HCT116 (cell line): ENCODE data around the gene ATG2B. TPM values are rescaled to one million over a fixed set of nuclear protein-coding genes. Genes with fewer than 3 reads are reported as not detected.

Experiments used
- ATAC-seq: fragments of 200-7000 bp; cut with Tn5 transposase; 2 replicates; pipeline ENCODE4 v1.9.1; 2020; ENCODE audit warnings: mild to moderate bottlenecking, moderate library complexity
- BruUV-seq: library from RNA; stranded (reverse); fragments of 400-500 nt; replicated peaks from 2 replicates; lab custom pipeline; 2021; lab: Mats Ljungman, UMichigan
- CTCF ChIA-PET: fragments of 300-600 bp; sonication (Branson Sonifier 250); formaldehyde crosslinking; loops from one replicate; lab custom pipeline; 2021; ENCODE audit warnings: antibody characterized with exemption; lab: Charles Lee
- POLR2A ChIA-PET: fragments of 300-600, 350-600 bp; sonication (Branson Sonifier 250); formaldehyde crosslinking; loops from one replicate; lab custom pipeline; 2021; ENCODE audit warnings: antibody characterized with exemption; lab: Charles Lee
- RAD21 ChIA-PET, 2 experiments: fragments of 300-600 bp; sonication (Branson Sonifier 250); formaldehyde crosslinking; loops; one replicate each; lab custom pipeline; 2023; ENCODE audit warnings: low total read pairs in 2 of 2; ENCODE audit not compliant: uncharacterized antibody in 2 of 2, unreplicated experiment in 2 of 2, low non-redundant PET in 1 of 2; lab: Charles Lee
- DNase-seq: peaks from one replicate; pipeline ENCODE4 v3.0.0-alpha.2; 2010; ENCODE audit warnings: low read depth, low spot score
- H2AFZ ChIP-seq: fragments of 200-600 bp; shearing (Covaris generic), sonication (generic); 2 replicates; pipeline ENCODE4 v1.6.1; 2017; ENCODE audit warnings: low read depth, mixed run types, mixed read lengths, antibody characterized with exemption, low read length; ENCODE audit not compliant: poor library complexity, severe bottlenecking
- H3K27ac ChIP-seq: 2 replicates; pipeline ENCODE4 v1.5.1; 2012; ENCODE audit warnings: low read depth, low read length
- H3K27me3 ChIP-seq: fragments of 200-600 bp; sonication (generic); 2 replicates; pipeline ENCODE4 v1.6.1; 2016; ENCODE audit warnings: mixed run types, low read length, mixed read lengths; ENCODE audit not compliant: insufficient read depth
- H3K36me3 ChIP-seq, 2 experiments: fragments of 200-500 bp in 1 of 2; fragments of 200-600 bp in 1 of 2; sonication (Bioruptor generic) in 1 of 2; sonication (generic) in 1 of 2; 2 replicates each; pipeline versions ENCODE4 v1.5.1 to v1.6.1; 2014 to 2016; ENCODE audit warnings: low read length in 2 of 2, inconsistent platforms in 1 of 2, mixed read lengths in 1 of 2, mixed run types in 1 of 2; ENCODE audit not compliant: insufficient read depth in 2 of 2, control insufficient read depth in 1 of 2
- H3K4me1 ChIP-seq, 2 experiments: fragments of 200-600 bp in 1 of 2; sonication (generic) in 1 of 2; 2 replicates each; pipeline versions ENCODE4 v1.5.1 to v1.6.1; 2012 to 2017; ENCODE audit warnings: low read length in 2 of 2, inconsistent platforms in 1 of 2, mild to moderate bottlenecking in 1 of 2, mixed read lengths in 1 of 2, mixed run types in 1 of 2, moderate library complexity in 1 of 2; ENCODE audit not compliant: insufficient read depth in 2 of 2, control insufficient read depth in 1 of 2
- H3K4me2 ChIP-seq: fragments of 200-600 bp; sonication (generic); 2 replicates; pipeline ENCODE4 v1.6.1; 2017; ENCODE audit warnings: mixed run types, low read length, mixed read lengths
- H3K4me3 ChIP-seq, 2 experiments: fragments of 200-600 bp in 1 of 2; sonication (generic) in 1 of 2; replicated peaks in 1 of 2; 2 replicates each; pipeline ENCODE4 v1.5.1; 2011 to 2016; ENCODE audit warnings: low read length in 2 of 2, control low read depth in 1 of 2, low read depth in 1 of 2, mild to moderate bottlenecking in 1 of 2, mixed read lengths in 1 of 2, mixed run types in 1 of 2
- H3K79me2 ChIP-seq: fragments of 200-600 bp; sonication (generic); 2 replicates; pipeline ENCODE4 v1.6.1; 2017; ENCODE audit warnings: mild to moderate bottlenecking, mixed run types, low read length, moderate library complexity, mixed read lengths; ENCODE audit not compliant: insufficient read depth
- H3K9ac ChIP-seq: fragments of 200-600 bp; sonication (generic); 2 replicates; pipeline ENCODE4 v1.6.1; 2016; ENCODE audit warnings: low read length, mixed read lengths
- H3K9me2 ChIP-seq: fragments of 200-600 bp; sonication (generic), shearing (Covaris generic); 2 replicates; pipeline ENCODE4 v1.6.1; 2017; ENCODE audit warnings: mixed run types, mild to moderate bottlenecking, moderate library complexity; ENCODE audit not compliant: insufficient read depth
- H3K9me3 ChIP-seq, 2 experiments: fragments of 200-500 bp in 1 of 2; fragments of 200-600 bp in 1 of 2; sonication (Bioruptor generic) in 1 of 2; sonication (generic) in 1 of 2; 2 replicates each; pipeline ENCODE4 v1.6.1; 2014 to 2017; ENCODE audit warnings: low read length in 2 of 2, mixed read lengths in 2 of 2, inconsistent platforms in 1 of 2, low read depth in 1 of 2, mild to moderate bottlenecking in 1 of 2, mixed run types in 1 of 2, moderate library complexity in 1 of 2; ENCODE audit not compliant: control insufficient read depth in 1 of 2, insufficient read depth in 1 of 2
- H4K20me1 ChIP-seq: fragments of 200-600 bp; sonication (generic), shearing (Covaris generic); 2 replicates; pipeline ENCODE4 v1.6.1; 2017; ENCODE audit warnings: mixed run types, mild to moderate bottlenecking, moderate library complexity; ENCODE audit not compliant: insufficient read depth
- CEBPB ChIP-seq: IDR thresholded peaks from 2 replicates; pipeline ENCODE4 v1.6.1; 2012; ENCODE audit warnings: low read depth
- CTCF ChIP-seq, 3 experiments: fragments of 200-600 bp in 1 of 3; sonication (generic) in 1 of 3; IDR thresholded peaks in 2 of 3; conservative IDR thresholded peaks in 1 of 3; 2 replicates each; pipeline ENCODE4 v1.5.1; 2012 to 2017; ENCODE audit warnings: low read depth in 2 of 3, low read length in 2 of 3, antibody characterized with exemption in 1 of 3, borderline replicate concordance in 1 of 3, control low read depth in 1 of 3, mild to moderate bottlenecking in 1 of 3, mixed read lengths in 1 of 3, mixed run types in 1 of 3, moderate library complexity in 1 of 3; ENCODE audit not compliant: insufficient read depth in 1 of 3
- EGR1 ChIP-seq: IDR thresholded peaks from 2 replicates; pipeline ENCODE4 v1.6.1; 2012; ENCODE audit warnings: low read depth
- EZH2phosphoT487 ChIP-seq: fragments of 200-600 bp; IDR thresholded peaks from 2 replicates; pipeline ENCODE4 v1.6.1; 2018; ENCODE audit warnings: antibody characterized with exemption, borderline replicate concordance
- FOSL1 ChIP-seq: IDR thresholded peaks from 2 replicates; pipeline ENCODE4 v1.6.1; 2012; ENCODE audit warnings: low read depth
- JUND ChIP-seq: IDR thresholded peaks from 2 replicates; pipeline ENCODE4 v1.6.1; 2012
- MAX ChIP-seq: IDR thresholded peaks from 2 replicates; pipeline ENCODE4 v1.6.1; 2012
- POLR2A ChIP-seq: IDR thresholded peaks from 2 replicates; pipeline ENCODE4 v1.7.0; 2011; ENCODE audit warnings: borderline replicate concordance; ENCODE audit not compliant: insufficient read depth, insufficient read length; ENCODE audit errors: extremely low read depth
- POLR2AphosphoS5 ChIP-seq: IDR thresholded peaks from 2 replicates; pipeline ENCODE4 v1.6.1; 2011; ENCODE audit warnings: mild to moderate bottlenecking, low read depth, low read length, moderate library complexity
- RAD21 ChIP-seq: IDR thresholded peaks from 2 replicates; pipeline ENCODE4 v1.6.1; 2012; ENCODE audit warnings: low read depth, mild to moderate bottlenecking
- SP1 ChIP-seq: IDR thresholded peaks from 2 replicates; pipeline ENCODE4 v1.6.1; 2012; ENCODE audit warnings: low read depth
- TCF7L2 ChIP-seq: IDR thresholded peaks from 2 replicates; pipeline ENCODE4 v1.7.0; 2011; ENCODE audit warnings: borderline replicate concordance, inconsistent platforms; ENCODE audit not compliant: insufficient read depth, insufficient read length; ENCODE audit errors: extremely low read depth
- YY1 ChIP-seq: IDR thresholded peaks from 2 replicates; pipeline ENCODE4 v1.6.1; 2011; ENCODE audit warnings: low read length, low read depth, moderate library complexity, mild to moderate bottlenecking; ENCODE audit not compliant: insufficient replicate concordance; ENCODE audit errors: extremely low read depth
- ZBTB33 ChIP-seq: IDR thresholded peaks from 2 replicates; pipeline ENCODE4 v1.6.1; 2011; ENCODE audit warnings: mild to moderate bottlenecking, low read length, moderate library complexity; ENCODE audit not compliant: insufficient replicate concordance; ENCODE audit errors: extremely low read depth
- ZFX ChIP-seq: fragments of 450-650 bp; IDR thresholded peaks from 2 replicates; pipeline ENCODE4 v1.6.1; 2017
- intact Hi-C: fragments of 100-400 bp; cut with micrococcal nuclease; formaldehyde crosslinking; loops from 2 replicates; pipeline ENCODE4 v1.10.0; 2022
- total RNA-seq: library from RNA; stranded (reverse); gene quantifications from one replicate; pipeline ENCODE4 v1.2.1, GENCODE V29; 2021; ENCODE audit not compliant: unreplicated experiment

Gene ATG2B
- total RNA-seq, 1 experiment from 2014 or later = 6.4 TPM

DNA sequence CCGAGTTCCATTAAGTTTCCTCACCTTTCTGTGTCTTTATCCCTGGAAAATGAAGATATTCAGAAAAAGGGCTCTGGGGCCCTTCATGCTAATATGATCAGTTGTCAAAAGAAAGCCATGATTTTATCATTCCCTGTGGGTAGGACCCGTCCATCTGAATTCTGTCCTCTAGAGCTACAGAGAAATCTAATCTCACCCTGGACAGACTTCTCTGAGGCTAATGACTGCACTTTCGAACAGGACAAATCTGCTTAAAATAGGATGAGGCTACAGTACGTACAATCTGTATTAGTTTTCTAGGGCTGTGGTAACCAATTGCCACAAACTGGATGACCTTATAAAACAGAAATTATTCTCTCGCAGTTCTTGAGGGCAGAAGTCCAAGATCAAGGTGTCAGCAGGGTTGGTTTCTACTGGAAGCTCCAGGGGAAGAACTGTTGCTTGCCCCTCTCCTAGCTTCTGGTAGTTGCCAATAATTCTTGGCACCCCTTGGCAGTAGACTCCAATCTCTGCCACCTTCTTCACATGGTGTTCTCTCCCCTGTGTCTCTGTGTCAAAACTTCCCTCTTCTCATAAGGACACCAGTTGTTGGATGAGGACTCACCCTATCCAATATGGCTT lies 30.0 kb upstream of the ATG2B start (continued):
- no peak for TF ChIP-seq ZFX
- no peak for TF ChIP-seq TCF7L2
- TF ChIP-seq MAX = no peak
- no peak for TF ChIP-seq POLR2A
- TF ChIP-seq JUND = no peak
- TF ChIP-seq EGR1 = no peak
- no peak for TF ChIP-seq RAD21
- no peak for TF ChIP-seq CTCF (IDR thresholded peaks at IDR 0.05 in 2 of 3, conservative IDR thresholded peaks at IDR 0.05 in 1 of 3; ENCODE audit: borderline replicate concordance in 1 of 3, insufficient read depth in 1 of 3, low read depth in 2 of 3, low read length in 2 of 3)
- TF ChIP-seq FOSL1 = no peak
- TF ChIP-seq EZH2phosphoT487 = no peak

DNA sequence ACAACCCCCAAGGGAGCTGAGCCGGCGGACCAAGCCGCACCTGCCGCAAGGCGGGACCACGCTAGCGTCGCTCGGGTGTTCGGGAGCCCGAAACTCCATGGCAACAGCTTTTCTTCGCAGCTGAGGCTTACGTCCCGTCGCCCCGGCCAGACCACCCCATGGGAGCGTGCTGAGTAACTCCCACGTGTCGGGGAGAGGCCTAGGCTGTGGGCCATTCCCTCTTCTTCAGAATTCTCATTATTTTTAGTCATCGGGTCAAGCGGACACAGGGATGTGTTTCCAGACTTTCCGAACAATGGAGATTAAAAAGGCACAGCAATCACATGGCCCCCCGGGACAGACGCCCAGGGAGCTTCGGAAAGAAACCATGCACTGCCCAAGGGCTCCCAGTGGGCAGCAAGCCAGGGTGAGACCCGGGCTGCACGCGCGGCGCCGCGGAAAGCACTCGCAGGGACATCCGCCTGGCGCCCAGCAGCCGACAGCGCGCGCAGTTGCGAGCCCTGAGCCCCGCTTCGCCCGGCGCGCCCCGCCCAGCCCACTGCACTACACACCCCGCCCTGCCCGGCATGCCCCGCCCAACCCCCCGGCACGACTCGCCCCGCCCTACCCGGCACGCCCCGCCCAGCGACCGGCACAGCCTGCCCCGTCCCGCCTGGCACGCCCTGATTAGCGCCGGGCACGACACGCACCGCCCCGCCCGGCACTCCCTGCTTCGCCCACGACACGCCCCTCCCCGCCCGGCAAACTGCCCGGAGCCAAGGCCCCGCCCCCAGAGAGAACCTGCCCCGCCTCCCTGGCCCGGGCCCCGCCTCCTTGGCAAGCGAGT lies 28.4 kb upstream of the ATG2B start:
- Histone ChIP-seq H3K4me1 (peaks cover 7 to 22% of the 10 kb centered on the region in 2 experiments; a peak in 3 of 4 replicates), H3K27ac (peak overlapping the region; percentile 4; the same call in 1 of the 2 replicates), H2AFZ (peak overlapping the region; percentile 83), H3K4me3 (peak overlapping the region; percentile 79 to 97), H3K36me3 (no peaks in the 10 kb centered on the region), H3K9me3 (no peaks in the 10 kb centered on the region), H3K9me2 (no peaks in the 10 kb centered on the region), H4K20me1 (no peaks in the 10 kb centered on the region), H3K4me2 (peak overlapping the region; percentile 100), H3K27me3 (no peaks in the 10 kb centered on the region), H3K9ac (peak overlapping the region; percentile 75), H3K79me2 (no peaks in the 10 kb centered on the region)
- TSS peak; percentile 60 for BruUV-seq
- CTCF ChIA-PET = no interaction called here
- DNase-seq (peak; percentile 85), ATAC-seq (peak; percentile 93)
- RAD21 ChIA-PET = no interaction called here
- POLR2A ChIA-PET = no interaction called here
- intact Hi-C loops = loop anchor here (2.0 kb wide), 1 partner anchor 29 kb away; the partner anchor contains the start of genes ATG2B and GSKIP
- TF ChIP-seq CEBPB = no peak
- TF ChIP-seq POLR2AphosphoS5 = peak; percentile 66; the same call in 1 of the 2 replicates
- no peak for TF ChIP-seq CTCF (IDR thresholded peaks at IDR 0.05 in 2 of 3, conservative IDR thresholded peaks at IDR 0.05 in 1 of 3; ENCODE audit: borderline replicate concordance in 1 of 3, insufficient read depth in 1 of 3, low read depth in 2 of 3, low read length in 2 of 3)
- peak; percentile 41; the same call in 1 of the 2 replicates for TF ChIP-seq EGR1
- TF ChIP-seq YY1 = no peak
- TF ChIP-seq SP1 = peak; percentile 75
- TF ChIP-seq MAX = peak; percentile 78
- TF ChIP-seq TCF7L2 = no peak
- TF ChIP-seq FOSL1 = no peak
- no peak for TF ChIP-seq ZBTB33
